NB4 (cell line): ENCODE results near the gene HUS1.

ENCODE experiments used
- CTCF ChIP-seq: IDR thresholded peaks from one replicate; pipeline ENCODE4 v1.5.1; 2012; ENCODE audit warnings: low read depth, low read length
- MAX ChIP-seq: IDR thresholded peaks from 2 replicates; pipeline ENCODE4 v1.6.1; 2011; ENCODE audit warnings: low read depth, low read length
- MYC ChIP-seq: IDR thresholded peaks from 2 replicates; pipeline ENCODE4 v1.6.1; 2011; ENCODE audit warnings: low read depth, low read length
- POLR2A ChIP-seq: IDR thresholded peaks from 2 replicates; pipeline ENCODE4 v1.6.1; 2011; ENCODE audit warnings: mild to moderate bottlenecking; ENCODE audit not compliant: insufficient read length; ENCODE audit errors: extremely low read depth

GRCh38 chr7:47982610-47983009 lies 3.2 kb upstream of the HUS1 start:
- no peak for TF ChIP-seq CTCF
- TF ChIP-seq POLR2A: no peak
- no peak for TF ChIP-seq MAX
- TF ChIP-seq MYC: no peak
